HG03139 (cell line): Measurements from ENCODE around the gene MAN2B2.
A peak's percentile ranks its signal among the peaks of the same experiment; 100 is the strongest.

Experiments used
- ATAC-seq: cut with Tn5 transposase; IDR thresholded peaks from one replicate; pipeline ENCODE4 v1.9.1; 2021; ENCODE audit not compliant: unreplicated experiment

Gene MAN2B2

GRCh38 chr4:6574747-6575502 lies at the start of gene MAN2B2:
TSS of gene MAN2B2 (plus strand) at chr4:6575189. CDS start at chr4:6575211, 22 bp downstream.
- ATAC-seq = peak; percentile 93

DNA sequence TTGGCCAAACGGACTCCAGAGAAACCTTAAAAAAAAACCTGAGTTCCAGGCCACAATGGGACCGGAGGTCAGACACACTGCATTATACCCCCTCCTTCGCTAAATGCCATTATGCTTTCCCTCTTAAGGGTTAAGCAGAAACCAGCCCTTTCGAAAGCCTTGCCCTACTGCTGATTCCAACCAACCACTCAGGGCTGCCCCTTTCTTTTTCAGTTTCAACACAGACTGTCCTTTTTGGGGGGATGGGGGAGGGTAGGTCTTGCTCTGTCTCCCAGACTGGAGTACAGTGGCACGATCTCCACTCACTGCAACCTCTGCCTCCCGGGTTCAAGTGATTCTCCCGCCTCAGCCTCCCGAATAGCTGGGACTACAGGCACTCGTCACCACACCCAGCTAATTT lies 49.5 kb upstream of the MAN2B2 start:
- ATAC-seq = no peak

- no peak for ATAC-seq
Measured at GRCh38 chr4:6526156-6526555, 48.8 kb upstream of the MAN2B2 start.

- no peak for ATAC-seq
Measured at GRCh38 chr4:6526671-6527091, 48.3 kb upstream of the MAN2B2 start.

- ATAC-seq = no peak
Measured at GRCh38 chr4:6527259-6527658, 47.7 kb upstream of the MAN2B2 start.

GRCh38 chr4:6527683-6528595 lies 47.0 kb upstream of the MAN2B2 start:
- no peak for ATAC-seq

GRCh38 chr4:6529021-6529420 lies 46.0 kb upstream of the MAN2B2 start:
- no peak for ATAC-seq

GRCh38 chr4:6530301-6530700 lies 44.7 kb upstream of the MAN2B2 start:
- ATAC-seq = no peak

DNA sequence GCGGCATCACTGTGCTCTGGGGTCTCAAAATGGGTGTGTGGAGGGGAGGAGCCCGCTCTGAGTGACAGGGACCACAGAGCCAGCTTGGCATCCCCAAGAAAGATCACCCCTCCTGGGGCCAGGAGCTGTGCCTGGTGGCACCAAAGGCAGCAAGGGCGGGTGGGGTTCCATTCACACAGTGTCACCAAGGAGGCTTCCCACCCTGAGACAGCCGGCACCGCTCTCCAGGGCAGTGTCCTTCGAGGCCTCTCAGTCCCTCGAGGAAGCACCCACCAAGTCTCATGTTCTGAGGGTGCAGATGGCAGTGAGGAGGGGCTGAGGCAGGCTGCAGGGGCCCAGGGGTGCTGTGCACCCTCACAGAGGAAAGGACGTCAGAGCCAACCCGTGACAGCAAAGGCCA lies 44.0 kb upstream of the MAN2B2 start:
- ATAC-seq = no peak

DNA sequence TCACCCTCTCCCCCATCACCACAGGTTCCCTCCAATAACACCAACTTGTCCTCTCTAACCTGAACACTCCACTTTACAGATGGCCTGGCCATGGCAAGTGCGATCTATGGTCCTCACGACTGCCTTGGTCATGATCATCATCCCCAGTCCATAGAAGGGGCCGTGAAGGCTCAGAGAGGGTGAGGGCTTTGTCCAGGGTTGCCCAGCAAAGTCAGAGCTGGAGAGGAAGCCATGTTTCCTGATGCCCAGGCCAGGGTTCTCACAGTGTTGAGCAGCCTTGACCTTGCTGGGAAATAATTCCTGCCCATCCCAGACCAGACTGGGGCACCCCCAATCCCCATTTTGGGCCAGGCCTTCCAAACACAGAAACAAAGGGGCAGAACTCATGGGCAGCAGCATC lies 42.9 kb upstream of the MAN2B2 start:
- ATAC-seq = no peak

GRCh38 chr4:6532658-6533057 lies 42.3 kb upstream of the MAN2B2 start:
- ATAC-seq = no peak

- ATAC-seq = no peak
Measured at GRCh38 chr4:6534050-6534449, 40.9 kb upstream of the MAN2B2 start.

DNA sequence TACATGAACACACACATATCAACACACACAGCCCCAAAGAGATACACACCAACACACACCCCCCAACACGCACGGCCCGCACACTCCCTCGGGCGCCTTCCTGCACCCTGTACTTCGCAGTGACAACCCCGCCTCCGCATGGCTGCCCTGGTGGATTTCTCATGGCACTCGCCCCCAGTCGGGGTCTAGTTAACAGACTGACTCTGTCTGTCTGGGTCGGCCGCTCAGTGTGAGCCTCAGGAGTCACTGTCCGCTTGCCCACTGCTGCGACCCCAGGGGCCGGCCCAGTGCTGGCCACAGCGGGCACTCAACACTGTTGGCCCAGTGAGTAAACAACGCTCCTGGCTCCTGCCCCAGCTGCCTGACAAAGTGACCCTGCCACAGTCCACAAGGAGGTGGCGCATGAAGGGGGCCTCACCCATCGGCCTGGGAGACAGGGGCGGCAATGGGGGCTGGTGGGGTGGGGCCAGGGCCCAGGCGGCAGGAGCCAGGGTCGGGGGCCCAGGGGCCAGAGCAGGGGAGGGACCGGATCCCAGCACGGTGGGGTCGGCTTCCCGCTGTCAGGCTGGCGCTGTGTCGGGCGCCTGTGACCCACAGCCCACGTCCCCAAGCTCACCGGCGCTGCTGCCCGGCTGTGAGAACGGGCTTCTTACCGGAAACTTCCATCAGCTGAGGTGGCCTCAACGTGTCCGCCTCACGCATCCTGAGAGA lies 40.2 kb upstream of the MAN2B2 start:
- ATAC-seq = no peak

DNA sequence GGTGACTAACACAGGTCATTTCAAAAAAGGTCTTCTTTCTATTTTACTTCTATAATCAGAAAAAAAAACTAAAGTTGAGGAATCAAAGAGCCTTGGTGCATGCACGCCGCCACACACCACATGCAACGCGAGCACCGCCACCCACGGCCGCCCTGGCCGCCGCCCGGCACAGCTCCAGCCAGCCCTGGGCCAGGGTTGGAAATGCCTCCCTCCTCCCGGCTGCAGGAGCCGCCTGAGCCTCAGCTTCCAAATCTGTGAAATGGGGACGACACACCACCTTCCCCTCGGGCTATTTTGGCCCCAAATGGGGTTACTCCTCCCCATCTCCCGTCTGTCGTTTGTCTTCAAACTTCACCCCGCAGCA lies 39.7 kb upstream of the MAN2B2 start:
- ATAC-seq = no peak

GRCh38 chr4:6535706-6536105 lies 39.3 kb upstream of the MAN2B2 start:
- ATAC-seq = no peak

DNA sequence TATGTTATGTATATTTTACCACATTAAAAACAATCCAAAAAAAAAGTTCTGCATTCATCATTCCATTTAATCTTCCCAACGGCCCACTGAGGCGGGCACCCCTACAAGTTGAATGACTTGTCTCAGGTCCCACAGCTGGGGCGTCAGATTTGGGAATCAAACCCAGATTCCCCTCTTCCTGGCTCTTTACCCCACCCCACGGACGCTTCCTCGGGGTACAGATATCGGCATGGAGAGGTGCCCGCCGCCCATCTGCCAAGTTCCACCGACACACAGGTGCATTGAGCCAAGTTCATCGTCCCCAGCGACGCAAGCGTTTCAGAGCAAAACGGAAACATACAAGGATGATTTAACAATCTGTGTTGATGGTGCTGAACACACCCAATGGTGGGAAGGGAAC lies 36.9 kb upstream of the MAN2B2 start:
- ATAC-seq = no peak

- no peak for ATAC-seq
Measured at GRCh38 chr4:6538575-6538974, 36.4 kb upstream of the MAN2B2 start.

DNA sequence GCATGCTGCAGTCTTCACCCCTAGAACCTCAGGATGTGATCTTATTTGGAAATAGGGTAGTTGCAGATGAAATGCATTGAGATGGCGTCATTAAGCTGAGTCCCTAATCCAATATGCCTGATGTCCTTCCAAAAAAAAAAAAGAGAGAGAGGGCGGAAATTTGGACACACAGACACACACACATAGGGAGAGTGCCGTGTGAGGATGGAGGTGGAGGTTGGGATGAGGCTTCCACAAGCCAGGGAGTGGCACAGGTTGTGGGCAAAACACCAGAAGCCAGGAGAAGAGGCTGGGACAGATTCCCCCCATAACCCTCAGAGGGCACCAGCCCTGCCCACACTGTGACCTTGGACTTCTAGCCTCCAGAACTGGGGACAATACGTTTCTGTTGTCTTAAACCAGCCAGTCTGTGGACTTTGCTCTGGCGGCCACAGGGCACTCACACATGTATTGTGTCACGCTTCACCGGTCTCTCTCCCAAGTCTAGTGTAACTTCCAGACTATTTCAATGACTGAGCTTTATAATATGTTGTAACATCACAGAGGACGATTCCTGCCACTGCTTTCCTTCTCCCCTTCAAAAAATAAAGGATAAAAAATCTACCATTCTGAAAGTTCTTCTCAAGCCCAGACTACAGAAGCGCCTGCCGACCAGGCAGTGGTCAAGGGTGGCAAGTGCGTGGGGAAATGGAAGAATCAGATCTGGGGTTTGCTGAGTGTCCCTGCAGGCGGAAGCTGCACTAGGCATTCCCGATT lies 35.8 kb upstream of the MAN2B2 start:
- no peak for ATAC-seq

- ATAC-seq = no peak
Measured at GRCh38 chr4:6540879-6541278, 34.1 kb upstream of the MAN2B2 start.

GRCh38 chr4:6541789-6542188 lies 33.2 kb upstream of the MAN2B2 start:
- ATAC-seq = no peak

GRCh38 chr4:6542951-6543350 lies 32.0 kb upstream of the MAN2B2 start:
- no peak for ATAC-seq
